HepG2 (cell line): ENCODE measurements around the gene RAB11FIP2. TPM values are rescaled to one million over a fixed set of nuclear protein-coding genes. Genes with fewer than 3 reads are reported as not detected.

ENCODE experiments used
- DNMT1 ChIP-seq: sonication (generic); formaldehyde crosslinking; IDR thresholded peaks from 2 replicates; pipeline ENCODE4 v1.5.1; 2020; ENCODE audit warnings: mild to moderate bottlenecking, missing genetic modification reagents
- ETV5 ChIP-seq: IDR thresholded peaks from 2 replicates; pipeline ENCODE4 v1.6.1; 2018; ENCODE audit warnings: missing biosample characterization, missing genetic modification reagents, inconsistent platforms, borderline replicate concordance
- FOSL1 ChIP-seq: sonication (generic); formaldehyde crosslinking; IDR thresholded peaks from 2 replicates; pipeline ENCODE4 v1.9.0; 2021; ENCODE audit warnings: missing genetic modification reagents, borderline replicate concordance
- GABPA ChIP-seq, 2 experiments: IDR thresholded peaks; 2 replicates each; pipeline ENCODE4 v1.6.1; 2011 to 2016; ENCODE audit warnings: low read depth in 2 of 2, low read length in 1 of 2, missing biosample characterization in 1 of 2, missing genetic modification characterization in 1 of 2
- NFATC3 ChIP-seq: sonication (generic); formaldehyde crosslinking; IDR thresholded peaks from 2 replicates; pipeline ENCODE4 v1.5.1; 2020; ENCODE audit warnings: mild to moderate bottlenecking, missing genetic modification reagents
- PAX8 ChIP-seq: sonication (generic); formaldehyde crosslinking; IDR thresholded peaks from 2 replicates; pipeline ENCODE4 v1.8.0; 2022; ENCODE audit warnings: mild to moderate bottlenecking, missing genetic modification reagents, borderline replicate concordance
- SIX4 ChIP-seq: sonication (generic); formaldehyde crosslinking; IDR thresholded peaks from 2 replicates; pipeline ENCODE4 v1.4.0; 2020; ENCODE audit warnings: missing genetic modification reagents
- TAF1 ChIP-seq: sonication (generic); formaldehyde crosslinking; IDR thresholded peaks from 2 replicates; pipeline ENCODE4 v1.4.0; 2020; ENCODE audit warnings: missing genetic modification reagents
- TFDP1 ChIP-seq: IDR thresholded peaks from 2 replicates; pipeline ENCODE4 v1.6.1; 2016; ENCODE audit warnings: missing compliant biosample characterization, missing genetic modification reagents, borderline replicate concordance
- ZBTB38 ChIP-seq: sonication (generic); formaldehyde crosslinking; IDR thresholded peaks from 2 replicates; pipeline ENCODE4 v1.5.1; 2020; ENCODE audit warnings: mild to moderate bottlenecking, missing genetic modification reagents
- ZNF235 ChIP-seq: sonication (generic); formaldehyde crosslinking; IDR thresholded peaks from 2 replicates; pipeline ENCODE4 v1.8.1; 2023; ENCODE audit warnings: mild to moderate bottlenecking, missing genetic modification reagents, borderline replicate concordance
- ZNF280B ChIP-seq: sonication (generic); formaldehyde crosslinking; IDR thresholded peaks from 2 replicates; pipeline ENCODE4 v1.5.0; 2020; ENCODE audit warnings: missing genetic modification reagents, mild to moderate bottlenecking, borderline replicate concordance
- ZNF556 ChIP-seq: sonication (generic); formaldehyde crosslinking; IDR thresholded peaks from 2 replicates; pipeline ENCODE4 v1.4.0; 2020; ENCODE audit warnings: mild to moderate bottlenecking, missing genetic modification reagents, borderline replicate concordance
- ZNF607 ChIP-seq: sonication (generic); formaldehyde crosslinking; IDR thresholded peaks from 2 replicates; pipeline ENCODE4 v1.5.1; 2020; ENCODE audit warnings: missing genetic modification reagents, mild to moderate bottlenecking, borderline replicate concordance
- ZNF629 ChIP-seq: sonication (generic); formaldehyde crosslinking; conservative IDR thresholded peaks from 2 replicates; pipeline ENCODE4 v1.5.0; 2020; ENCODE audit warnings: missing genetic modification reagents
- ZNF704 ChIP-seq: sonication (generic); formaldehyde crosslinking; IDR thresholded peaks from 2 replicates; pipeline ENCODE4 v1.8.1; 2023; ENCODE audit warnings: mild to moderate bottlenecking, inconsistent platforms, moderate library complexity, missing genetic modification reagents, borderline replicate concordance
- ZSCAN21 ChIP-seq: sonication (generic); formaldehyde crosslinking; IDR thresholded peaks from 2 replicates; pipeline ENCODE4 v1.8.0; 2022; ENCODE audit warnings: mild to moderate bottlenecking, missing genetic modification reagents, moderate library complexity, borderline replicate concordance
- polyA plus RNA-seq, 8 experiments: library from polyadenylated mRNA; depleted of rRNA in 3 of 8; stranded (reverse) in 7 of 8; unstranded in 1 of 8; fragments of >200 nt; fragmentation: Illumina TruSeq in 4 of 8; extraction: Trizol in 4 of 8; gene quantifications; 2 replicates each; pipeline versions ENCODE4 v1.2.1 to v1.2.3, GENCODE V29; 2011 to 2016; ENCODE audit warnings: low read depth in 4 of 8, missing spikeins in 1 of 8, mixed read lengths in 1 of 8; ENCODE audit not compliant: insufficient read depth in 1 of 8
- total RNA-seq, 5 experiments: library from RNA; depleted of rRNA; stranded (reverse); fragments of >200 nt; fragmentation: Illumina TruSeq; extraction: Trizol; gene quantifications; 2 replicates each; pipeline ENCODE4 v1.2.3, GENCODE V29; 2016; ENCODE audit warnings: low read depth in 1 of 5
- TF ChIP-seq, protein P1 (sequence below): sonication (generic); formaldehyde crosslinking; IDR thresholded peaks from 2 replicates; pipeline ENCODE4 v1.4.0; 2020; ENCODE audit warnings: missing genetic modification reagents
- TF ChIP-seq, protein P2 (sequence below): IDR thresholded peaks from 2 replicates; pipeline ENCODE4 v1.6.1; 2018; ENCODE audit warnings: missing genetic modification reagents
- TF ChIP-seq, protein P3 (sequence below): sonication (generic); formaldehyde crosslinking; IDR thresholded peaks from 2 replicates; pipeline ENCODE4 v1.4.0; 2020; ENCODE audit warnings: missing genetic modification reagents

Gene RAB11FIP2
- total and polyA plus RNA-seq, 2 of the 13 experiments (the other 11 are each of a cell fraction or from before 2014, with no cell fraction given): 4.7 to 13.0 TPM

DNA sequence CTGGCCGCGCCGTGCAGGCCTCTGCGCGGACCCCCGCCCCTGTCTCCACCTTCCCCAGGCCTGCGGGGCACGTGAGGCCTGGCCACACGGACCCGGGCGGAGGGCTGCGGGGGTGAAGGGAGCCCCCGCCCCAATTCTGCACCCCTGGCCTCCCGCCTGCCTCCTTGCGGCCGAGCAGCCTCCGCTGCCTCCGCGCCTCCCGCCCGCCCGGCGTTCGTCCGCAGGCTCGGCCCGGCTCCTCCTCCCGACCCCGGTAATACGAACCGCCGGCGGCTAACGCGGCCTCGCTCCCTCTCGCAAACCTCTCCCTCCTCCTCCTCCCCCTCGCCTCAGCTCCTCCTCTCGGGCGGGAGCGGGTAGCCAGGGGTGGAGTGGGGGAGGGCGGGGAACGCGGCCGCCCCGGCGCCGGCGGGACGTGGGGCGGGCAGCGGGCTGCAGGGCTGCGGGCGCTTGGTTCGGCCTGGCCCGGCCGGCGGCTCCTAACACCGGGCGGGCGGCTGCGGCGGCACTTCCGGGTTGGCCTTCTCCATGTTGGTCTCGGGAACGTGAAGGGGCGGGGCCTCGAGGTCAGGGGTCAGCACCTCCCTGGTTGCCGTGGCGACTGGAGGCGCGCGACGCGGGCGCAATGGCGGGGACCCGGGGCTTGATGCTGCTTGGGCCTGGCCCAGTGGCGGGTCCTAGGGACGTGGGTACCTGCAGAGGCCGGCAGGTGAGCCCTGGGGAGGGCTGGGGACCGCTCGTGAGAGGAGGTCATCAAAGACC, at the start of gene RAB11FIP2 (continued):
- TF ChIP-seq ZNF704: peak; percentile 50; the same call in 1 of the 2 replicates
- no peak for TF ChIP-seq ZNF607 (CRISPR knock-in tag)
- peak; percentile 50; the same call in 1 of the 2 replicates for TF ChIP-seq SIX4 (CRISPR knock-in tag)
- no peak for TF ChIP-seq ZBTB38 (CRISPR knock-in tag)
- TF ChIP-seq, protein P1, sequence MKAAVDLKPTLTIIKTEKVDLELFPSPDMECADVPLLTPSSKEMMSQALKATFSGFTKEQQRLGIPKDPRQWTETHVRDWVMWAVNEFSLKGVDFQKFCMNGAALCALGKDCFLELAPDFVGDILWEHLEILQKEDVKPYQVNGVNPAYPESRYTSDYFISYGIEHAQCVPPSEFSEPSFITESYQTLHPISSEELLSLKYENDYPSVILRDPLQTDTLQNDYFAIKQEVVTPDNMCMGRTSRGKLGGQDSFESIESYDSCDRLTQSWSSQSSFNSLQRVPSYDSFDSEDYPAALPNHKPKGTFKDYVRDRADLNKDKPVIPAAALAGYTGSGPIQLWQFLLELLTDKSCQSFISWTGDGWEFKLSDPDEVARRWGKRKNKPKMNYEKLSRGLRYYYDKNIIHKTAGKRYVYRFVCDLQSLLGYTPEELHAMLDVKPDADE (CRISPR knock-in tag): 0 out of 2 replicates have a peak, but pooled peaks have one; percentile 49
- no peak for TF ChIP-seq ETV5 (CRISPR knock-in tag)
- TF ChIP-seq, protein P2, sequence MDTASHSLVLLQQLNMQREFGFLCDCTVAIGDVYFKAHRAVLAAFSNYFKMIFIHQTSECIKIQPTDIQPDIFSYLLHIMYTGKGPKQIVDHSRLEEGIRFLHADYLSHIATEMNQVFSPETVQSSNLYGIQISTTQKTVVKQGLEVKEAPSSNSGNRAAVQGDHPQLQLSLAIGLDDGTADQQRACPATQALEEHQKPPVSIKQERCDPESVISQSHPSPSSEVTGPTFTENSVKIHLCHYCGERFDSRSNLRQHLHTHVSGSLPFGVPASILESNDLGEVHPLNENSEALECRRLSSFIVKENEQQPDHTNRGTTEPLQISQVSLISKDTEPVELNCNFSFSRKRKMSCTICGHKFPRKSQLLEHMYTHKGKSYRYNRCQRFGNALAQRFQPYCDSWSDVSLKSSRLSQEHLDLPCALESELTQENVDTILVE: peak; percentile 50; the same call in 1 of the 2 replicates
- peak; percentile 75; the same call in 1 of the 2 replicates for TF ChIP-seq ZNF556 (CRISPR knock-in tag)
- TF ChIP-seq TFDP1 (CRISPR knock-in tag): peak; percentile 43; the same call in 1 of the 2 replicates
- TF ChIP-seq NFATC3 (CRISPR knock-in tag): no peak
- peak; percentile 79 for TF ChIP-seq TAF1 (CRISPR knock-in tag)
- TF ChIP-seq ZSCAN21 (CRISPR knock-in tag): peak; percentile 59; the same call in 1 of the 2 replicates
- TF ChIP-seq ZNF629 (CRISPR knock-in tag): 0 out of 2 replicates have a peak, but pooled peaks have one; percentile 10
- peak; percentile 48 for TF ChIP-seq GABPA (IDR thresholded peaks at IDR 0.05; ENCODE audit: low read depth, low read length)
- TF ChIP-seq GABPA (CRISPR knock-in tag; IDR thresholded peaks at IDR 0.05; ENCODE audit: low read depth): peak; percentile 52
- TF ChIP-seq FOSL1 (CRISPR knock-in tag): no peak
- TF ChIP-seq ZNF235 (CRISPR knock-in tag): peak; percentile 86; the same call in 1 of the 2 replicates
- TF ChIP-seq, protein P3, sequence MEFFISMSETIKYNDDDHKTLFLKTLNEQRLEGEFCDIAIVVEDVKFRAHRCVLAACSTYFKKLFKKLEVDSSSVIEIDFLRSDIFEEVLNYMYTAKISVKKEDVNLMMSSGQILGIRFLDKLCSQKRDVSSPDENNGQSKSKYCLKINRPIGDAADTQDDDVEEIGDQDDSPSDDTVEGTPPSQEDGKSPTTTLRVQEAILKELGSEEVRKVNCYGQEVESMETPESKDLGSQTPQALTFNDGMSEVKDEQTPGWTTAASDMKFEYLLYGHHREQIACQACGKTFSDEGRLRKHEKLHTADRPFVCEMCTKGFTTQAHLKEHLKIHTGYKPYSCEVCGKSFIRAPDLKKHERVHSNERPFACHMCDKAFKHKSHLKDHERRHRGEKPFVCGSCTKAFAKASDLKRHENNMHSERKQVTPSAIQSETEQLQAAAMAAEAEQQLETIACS (CRISPR knock-in tag): peak; percentile 68; the same call in 1 of the 2 replicates
- 0 out of 2 replicates have a peak, but pooled peaks have one; percentile 60 for TF ChIP-seq PAX8 (CRISPR knock-in tag)
- 0 out of 2 replicates have a peak, but pooled peaks have one; percentile 52 for TF ChIP-seq DNMT1
- TF ChIP-seq ZNF280B: no peak
